Dermis microvascular lymphatic vessel endothelial cell (primary cell): ENCODE results near the gene NCKAP5. TPM values are rescaled to one million over a fixed set of nuclear protein-coding genes. Genes with fewer than 3 reads are reported as not detected.

Experiments used
- DNase-seq, 2 donors: peaks; one replicate each; pipeline versions ENCODE4 v3.0.0 to v3.0.0-alpha.2; 2010; ENCODE audit warnings: low read depth in 2 of 2
- total RNA-seq: library from RNA; depleted of rRNA; stranded (reverse); fragments of >200 nt; gene quantifications from 2 replicates; pipeline ENCODE4 v1.2.1, GENCODE V29; 2014

The NCKAP5 gene
- total RNA-seq, 1 donor from 2014 or later, result under 0.01 TPM

DNA sequence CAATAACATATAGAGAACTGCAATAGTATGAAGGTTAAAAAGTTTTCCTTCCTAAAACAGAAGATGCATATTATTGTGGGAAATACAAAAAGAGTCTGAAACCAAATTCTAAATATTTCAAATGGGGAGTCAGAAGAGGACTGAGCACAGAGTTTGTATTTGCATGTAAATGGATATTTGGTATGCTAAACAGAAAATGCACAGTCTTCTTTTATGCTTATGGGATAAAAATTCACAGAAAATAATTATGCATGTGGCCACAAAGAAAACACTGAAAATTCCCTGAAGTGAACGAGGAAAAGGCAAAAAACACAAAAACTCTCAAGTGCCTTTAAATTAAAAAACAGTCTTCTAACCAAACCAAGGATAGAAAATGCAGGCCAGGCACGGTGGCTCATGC is 142.7 kb downstream of the NCKAP5 start:
- no peak for DNase-seq

DNA sequence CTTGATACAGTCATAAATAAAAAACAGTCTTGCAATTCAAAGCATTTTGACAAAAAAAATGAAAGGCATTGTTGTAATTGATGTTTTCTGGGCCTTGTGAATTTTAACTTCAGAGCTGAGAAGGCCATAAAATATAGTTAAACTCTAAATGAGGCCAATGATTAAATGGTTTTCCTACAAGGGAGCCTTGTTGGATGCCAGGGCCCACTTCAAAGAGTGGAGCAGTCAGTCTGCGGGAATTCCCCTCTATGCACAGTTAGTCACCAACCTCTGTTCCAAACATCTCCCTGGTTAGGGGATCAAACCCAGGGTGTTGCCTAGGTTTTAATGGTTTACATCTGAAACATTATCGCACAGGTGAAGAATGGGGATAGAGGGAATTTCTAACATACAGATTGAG is 143.4 kb downstream of the NCKAP5 start:
- no peak for DNase-seq

DNA sequence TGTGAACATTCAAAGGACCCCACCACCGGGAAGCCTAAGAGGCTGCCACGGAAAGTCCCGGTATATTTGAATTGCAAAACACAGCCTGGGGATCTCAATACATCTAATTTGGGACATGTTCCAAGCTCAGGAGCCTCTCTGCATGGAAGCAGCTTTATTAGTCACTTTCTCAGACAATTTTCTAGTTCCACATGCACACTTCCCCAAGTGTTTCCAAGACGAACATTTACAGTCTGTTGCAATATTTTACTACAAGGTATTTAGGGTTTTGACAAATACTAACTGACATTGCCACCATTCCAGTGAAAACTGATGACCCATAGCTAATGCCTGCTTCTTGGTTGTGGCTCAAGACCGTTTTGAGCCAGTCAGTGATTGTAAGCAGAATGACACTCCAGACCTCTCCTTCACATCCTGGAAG is 145.3 kb downstream of the NCKAP5 start:
- no peak for DNase-seq

DNA sequence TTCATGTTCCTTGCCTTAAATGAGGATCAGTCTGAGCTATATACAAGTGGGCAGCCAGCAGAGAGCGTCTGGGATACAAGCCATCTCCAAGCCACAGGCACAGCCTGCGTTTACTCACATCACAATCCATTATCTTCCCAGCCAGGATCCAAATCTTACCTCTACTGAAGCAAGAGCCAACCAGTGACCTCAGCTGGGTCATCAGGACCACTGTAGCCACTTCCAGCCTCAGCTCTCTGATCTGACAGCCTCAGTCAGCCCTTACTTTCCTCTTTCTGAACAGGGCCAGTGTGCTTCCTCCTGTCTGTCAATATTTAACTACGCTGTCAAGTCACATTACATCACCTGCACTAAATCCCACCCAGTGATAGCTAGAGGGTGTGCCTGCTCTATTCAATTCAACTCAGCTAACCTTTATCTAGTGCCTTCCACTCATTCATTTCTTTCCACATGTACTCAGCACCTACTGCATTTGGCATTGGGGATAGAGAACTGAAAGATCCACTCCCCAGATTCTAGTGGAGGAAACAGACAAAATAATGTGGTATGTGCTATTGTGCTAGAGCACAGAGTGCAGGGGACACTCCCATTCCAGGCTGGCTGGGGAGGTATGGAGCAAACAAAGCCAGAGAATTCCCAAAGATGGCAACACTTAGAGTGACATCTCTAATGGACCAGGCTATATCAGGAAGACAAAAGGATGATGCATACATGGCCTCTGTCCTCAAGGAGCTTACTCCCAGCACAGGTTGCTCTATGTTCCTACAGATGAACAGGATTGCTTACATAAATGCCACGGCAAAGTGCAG is 146.5 kb downstream of the NCKAP5 start:
- DNase-seq, result no peak

DNA sequence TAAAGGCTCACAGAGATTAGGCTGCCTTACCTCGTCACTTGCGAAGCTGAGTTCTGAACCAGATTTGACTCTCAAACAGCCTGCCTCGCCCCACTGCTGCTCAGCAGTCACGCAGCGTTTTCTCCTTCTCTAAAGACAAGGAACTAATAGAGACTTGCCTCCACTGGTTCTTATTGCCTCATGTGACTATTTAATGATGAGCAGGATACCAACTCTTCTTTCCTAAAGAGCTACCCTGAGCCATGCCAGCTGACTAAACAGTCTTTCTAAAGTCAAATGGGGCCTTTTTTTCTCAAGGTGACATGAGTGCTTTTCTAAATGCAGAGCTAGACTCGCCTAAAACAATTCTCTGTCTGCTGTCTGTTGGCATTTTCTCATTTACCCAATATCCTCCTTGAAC is 147.5 kb downstream of the NCKAP5 start:
- no peak for DNase-seq

DNA sequence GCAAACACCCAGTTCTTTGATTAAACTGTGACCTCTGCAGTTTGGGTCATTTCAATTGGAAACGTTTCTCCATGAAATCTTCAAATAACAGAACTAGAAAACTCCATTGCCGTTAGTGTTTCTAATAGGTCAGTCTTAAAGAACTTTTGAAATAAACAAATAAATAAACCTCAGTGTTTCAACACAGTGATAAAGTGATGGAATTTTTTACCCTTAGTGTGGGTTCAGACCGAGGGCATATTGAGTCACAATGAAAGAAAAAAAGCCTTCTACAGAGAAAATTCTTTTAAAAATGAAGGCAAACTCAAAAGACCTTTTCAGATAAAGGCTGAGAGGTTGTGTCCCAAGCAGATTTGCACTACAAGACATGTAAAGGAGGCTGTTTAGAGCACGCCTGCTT is 149.6 kb downstream of the NCKAP5 start:
- no peak for DNase-seq

DNA sequence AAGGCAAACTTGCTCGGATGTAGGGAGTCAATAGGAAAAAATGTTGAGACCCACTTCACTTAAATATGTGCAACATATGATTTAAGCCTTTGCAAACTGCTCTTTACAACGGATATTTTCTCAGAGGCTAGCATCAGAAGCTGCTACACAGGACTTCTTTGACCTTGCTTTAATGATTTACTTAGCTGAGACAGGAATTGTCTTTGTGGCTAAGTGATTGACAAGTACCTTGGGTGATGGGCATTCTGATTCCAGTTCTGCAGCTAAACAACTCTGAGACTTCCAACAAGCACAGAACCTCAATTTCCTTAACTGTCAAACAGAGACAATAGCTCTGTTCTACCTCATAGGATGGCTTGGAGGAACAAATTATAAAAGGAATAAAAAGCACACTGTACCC is 150.2 kb downstream of the NCKAP5 start:
- no peak for DNase-seq

DNA sequence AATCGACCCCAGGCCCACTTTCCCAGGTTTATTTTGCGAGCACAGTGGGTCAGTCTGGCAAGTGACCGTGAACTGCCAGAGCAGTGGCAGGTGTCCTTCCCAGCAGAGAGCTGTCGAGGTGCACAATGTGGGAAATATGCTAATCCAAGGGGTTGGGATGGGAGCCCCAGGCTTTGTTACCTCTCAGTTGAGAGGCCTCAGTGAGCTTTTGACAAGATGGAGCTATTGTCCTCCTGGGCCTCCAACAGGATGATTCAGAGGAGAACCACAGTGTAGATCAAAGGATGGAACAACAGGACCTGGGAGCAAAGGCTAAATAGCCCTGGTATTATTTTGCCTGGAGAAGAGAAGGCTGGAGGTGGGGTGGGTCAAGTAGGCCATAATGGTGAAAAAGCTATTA is 150.8 kb downstream of the NCKAP5 start:
- no peak for DNase-seq

DNA sequence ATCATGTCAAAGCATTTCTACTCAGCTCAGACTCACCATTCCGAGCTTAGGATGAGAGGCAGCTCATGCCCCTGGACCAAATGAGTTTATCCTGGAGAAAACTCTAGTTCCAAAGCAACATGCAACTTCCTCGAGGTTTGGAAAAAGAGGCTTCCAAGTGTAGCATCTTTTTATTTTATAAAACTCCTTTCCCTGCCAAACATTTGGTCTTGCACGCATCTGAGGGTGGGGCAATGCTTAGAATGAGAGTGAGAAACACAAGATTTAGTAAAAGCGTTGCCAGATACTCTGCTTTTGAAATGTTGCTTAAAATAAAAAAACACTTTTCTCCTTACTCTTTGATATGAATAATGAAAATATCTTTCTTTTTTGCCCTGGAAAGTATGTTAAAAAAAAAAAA is 151.5 kb downstream of the NCKAP5 start:
- no peak for DNase-seq

DNA sequence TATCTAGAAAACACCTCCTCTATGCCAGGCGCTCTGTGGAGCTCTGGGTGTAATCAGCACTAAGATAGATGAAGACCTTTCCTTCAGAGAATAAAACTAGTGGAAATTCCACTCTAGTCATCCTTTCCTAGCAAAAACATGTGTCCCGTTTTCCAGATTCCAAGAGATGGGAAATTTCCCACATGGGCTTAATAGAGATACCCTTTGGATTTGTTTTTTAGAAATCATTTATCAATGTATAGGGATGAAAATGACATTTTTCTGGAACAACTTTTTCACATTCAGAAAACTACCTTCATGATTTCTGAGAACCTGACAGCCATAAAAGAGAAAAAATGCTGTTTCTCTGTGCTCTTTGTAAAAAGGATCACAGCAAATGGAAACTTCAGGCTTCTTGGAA is 152.1 kb downstream of the NCKAP5 start:
- no peak for DNase-seq

DNA sequence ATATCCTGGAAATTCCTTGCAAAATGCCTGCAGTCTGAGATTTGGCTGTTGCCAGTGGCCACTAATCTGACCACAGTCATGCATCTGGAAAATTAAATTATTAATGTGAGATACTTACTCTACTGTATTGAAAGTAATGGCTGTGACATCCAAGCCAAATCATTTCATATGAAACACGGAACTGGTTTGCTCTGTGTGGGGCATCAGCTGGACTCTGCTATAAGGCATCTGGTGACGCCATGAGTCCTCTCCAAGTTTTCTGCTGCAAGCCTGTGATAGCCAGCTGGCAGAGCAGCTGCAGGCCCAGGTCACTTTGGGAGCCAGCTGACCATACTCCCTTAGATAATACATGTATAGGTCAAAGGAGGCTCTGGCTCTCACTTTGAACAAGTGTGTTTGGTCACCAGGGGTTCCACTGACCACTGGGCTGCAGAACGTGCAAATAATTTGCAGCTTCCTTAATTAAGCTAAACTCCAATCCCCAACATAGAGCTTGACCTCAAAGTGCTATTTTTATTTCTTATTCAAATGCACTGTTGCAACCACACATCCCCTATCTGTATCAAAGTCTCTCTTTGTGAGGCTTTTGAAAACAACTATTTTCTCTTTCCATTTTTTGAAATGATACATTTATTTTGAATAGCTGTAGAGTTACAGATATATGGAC is 152.9 kb downstream of the NCKAP5 start:
- no peak for DNase-seq

DNA sequence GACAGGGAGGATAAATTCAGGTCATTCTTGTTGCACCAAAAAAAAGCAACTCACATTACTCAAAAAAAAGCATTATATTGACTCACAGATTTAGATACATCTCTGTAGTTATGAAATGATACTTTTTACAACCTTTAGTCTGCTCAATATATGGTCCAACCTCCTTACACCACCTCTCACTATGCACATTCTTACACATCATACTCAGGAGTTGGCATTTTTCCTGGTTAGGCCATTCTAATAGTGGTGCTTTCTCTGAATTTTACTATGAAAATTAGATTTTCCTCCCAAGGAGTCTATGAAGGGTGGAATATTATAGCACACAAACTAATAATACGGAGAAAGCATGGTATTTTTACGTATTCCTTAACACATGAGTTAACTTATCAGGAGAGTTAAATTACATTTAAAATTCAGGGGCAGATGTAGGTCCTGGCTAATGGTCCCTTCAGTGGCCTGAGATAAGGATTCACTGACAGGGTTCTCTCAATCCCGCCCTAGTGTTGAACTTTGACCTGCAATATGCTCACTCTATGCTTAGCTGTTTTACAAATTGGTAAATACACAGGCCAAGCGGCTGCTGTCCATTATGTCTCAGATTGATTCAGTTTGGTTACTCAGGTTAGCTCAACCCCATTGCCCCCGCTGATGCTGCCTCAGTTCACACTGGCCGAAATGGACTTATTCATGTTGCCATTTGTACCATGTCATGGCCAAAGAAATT is 153.6 kb downstream of the NCKAP5 start:
- no peak for DNase-seq

DNA sequence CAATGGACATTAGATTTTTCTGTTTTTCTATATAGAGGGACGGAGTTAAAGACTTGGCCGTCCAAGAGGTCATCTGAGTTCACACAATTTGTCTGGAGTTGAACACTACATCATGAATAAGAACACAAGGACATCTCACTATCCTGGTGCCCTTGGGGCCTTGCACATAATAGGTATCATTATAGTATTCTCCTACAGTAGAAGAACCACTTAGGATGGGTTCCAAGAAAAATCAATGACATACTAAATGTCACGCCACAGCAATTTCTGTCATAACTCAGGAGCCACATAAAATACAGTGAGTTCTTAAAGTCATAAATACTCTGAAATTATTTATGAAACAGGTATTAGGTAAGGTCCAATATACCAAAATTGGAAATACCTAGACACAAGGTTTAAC is 154.4 kb downstream of the NCKAP5 start:
- DNase-seq, result no peak

DNA sequence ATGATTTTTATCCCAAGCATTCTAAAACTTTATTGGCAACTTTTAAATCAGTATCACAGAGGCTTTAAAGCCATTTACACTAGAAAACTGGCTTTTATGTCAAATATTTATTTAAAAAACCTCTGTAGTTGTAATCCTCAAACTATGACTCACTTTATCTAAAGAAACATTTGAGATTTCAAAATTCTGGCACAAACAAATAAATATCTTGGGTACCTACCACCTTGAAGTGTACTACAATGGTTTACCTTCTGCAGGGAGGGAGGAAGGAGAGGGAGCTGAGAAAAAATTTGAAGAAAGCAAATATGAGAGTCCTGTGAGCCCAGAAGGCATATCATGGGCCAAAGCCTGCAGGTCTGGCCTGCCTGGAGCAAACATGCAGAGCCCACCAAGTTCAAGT is 155.6 kb downstream of the NCKAP5 start:
- no peak for DNase-seq

DNA sequence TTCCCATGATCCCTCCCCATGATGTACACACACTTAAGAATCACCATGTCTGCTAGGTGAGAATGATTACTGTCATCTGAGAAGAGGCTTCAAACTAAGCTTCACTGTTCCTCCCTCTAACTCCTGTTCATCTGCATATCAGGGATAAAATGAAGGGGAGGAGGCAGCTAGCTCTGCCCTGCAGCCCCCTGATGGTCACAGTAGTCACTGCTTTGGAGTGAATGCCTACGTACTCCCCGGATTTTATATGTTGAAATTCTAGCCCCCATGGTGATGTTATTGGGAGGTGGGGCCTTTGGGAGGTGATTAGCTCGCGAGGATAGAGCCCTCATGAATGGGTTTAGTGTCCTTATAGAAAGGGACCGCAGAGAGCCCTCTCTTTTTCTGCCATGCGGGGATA is 156.4 kb downstream of the NCKAP5 start:
- no peak for DNase-seq

DNA sequence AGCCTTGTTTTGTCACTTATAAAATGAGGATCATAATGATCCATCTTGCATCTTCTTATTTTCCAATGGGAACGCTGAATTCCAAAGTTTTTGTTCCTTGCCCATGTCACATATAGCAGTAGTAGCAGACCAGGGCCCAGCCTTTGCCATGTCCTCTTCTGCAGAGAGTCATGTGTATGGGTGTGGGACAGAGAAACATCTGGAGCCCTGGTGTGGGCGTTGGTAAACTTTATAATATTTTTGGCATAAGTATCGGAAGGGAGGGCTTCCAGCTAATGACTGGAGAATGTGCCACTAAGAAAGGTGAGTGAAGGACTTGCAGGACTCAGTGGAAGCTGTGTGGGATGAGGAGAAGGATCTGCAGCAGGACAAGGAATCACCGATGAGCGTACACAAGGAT is 157.2 kb downstream of the NCKAP5 start:
- DNase-seq, result no peak

DNA sequence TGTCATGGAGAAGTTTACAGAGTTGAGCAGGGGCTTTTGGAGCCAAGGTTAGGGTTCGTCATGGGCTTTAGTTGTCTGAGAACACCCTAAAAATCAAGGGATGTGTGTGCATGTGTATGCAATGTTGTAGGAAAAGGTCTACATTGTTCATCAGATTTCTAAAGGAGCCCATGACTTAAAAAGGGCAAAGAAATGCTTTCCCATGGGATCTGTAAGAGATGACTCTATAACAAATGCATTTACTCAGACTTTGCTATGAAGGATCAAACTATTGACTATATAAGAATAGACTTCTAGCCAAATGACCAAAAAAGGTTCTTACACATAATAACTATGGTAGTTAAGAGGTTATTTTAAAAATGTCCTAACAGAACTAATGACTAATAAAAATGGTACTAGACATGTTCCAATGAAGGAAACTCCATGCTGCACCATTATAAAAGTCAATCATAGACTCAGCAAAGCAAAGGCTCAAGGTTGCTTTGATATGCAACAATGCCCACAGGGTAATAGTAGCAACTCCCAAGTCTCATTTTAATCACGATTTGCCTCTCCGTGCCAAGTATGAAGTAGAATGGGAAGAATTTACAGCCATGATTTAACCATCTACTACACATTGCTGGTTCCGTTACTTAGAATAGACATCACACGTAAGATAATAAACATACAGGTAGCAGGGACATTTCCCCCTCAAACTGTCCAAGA is 158.5 kb downstream of the NCKAP5 start:
- DNase-seq, result no peak

DNA sequence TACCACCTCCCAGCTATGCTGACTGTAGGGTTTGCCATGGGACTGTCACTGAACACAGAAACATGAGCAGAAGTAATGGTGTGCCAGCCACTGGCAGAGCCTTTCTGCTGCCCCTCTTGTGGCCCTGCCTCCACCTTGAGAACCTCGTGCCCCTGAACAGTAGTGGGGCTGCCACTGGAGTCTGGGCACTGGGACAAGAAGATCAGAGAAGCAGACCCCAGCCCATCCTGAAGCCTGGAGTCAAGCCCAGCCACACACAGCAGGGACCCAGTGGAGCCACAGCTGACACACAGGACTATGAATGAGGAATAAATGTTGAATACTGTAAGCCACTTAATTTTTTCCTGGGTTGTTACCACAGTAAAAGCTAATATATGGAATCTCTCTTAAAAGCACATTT is 159.6 kb downstream of the NCKAP5 start:
- no peak for DNase-seq

DNA sequence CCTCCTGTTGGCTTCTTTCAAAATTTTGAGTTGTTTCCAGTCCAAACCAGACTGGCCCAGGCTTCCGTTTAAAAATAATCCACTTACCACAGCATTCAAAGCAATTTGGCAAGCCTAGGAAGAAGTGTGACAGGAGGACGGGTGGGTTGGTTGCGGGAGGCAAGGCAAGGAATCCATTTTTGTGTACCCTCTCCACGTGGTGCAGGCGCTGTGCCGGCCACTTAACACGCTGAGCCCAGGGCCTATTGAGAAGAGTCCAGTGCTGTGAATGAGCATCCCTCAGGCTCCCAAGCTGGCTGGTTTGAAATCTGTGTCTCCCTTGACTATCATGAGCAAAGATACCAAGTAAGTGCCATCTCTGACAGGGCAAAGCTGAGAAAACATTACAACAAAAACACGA is 160.9 kb downstream of the NCKAP5 start:
- no peak for DNase-seq

DNA sequence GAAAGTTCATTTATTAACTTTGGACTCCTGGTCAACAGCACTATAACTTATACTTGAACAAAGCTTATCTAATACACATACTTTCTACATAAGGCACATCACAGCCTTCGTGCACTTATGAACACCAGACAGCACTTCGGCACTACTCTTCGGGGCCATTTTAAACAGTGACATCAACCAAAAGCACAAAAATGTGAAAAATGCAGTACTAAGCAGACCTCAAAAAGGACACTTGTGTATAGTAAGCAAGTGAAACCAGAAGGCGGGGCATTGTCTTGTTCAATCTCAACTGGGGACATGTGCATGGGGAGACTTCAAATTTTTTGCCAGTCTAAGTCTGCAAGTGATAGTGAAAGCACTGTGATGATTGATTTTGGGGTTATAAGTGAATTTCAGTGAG is 163.0 kb downstream of the NCKAP5 start:
- DNase-seq, result no peak

DNA sequence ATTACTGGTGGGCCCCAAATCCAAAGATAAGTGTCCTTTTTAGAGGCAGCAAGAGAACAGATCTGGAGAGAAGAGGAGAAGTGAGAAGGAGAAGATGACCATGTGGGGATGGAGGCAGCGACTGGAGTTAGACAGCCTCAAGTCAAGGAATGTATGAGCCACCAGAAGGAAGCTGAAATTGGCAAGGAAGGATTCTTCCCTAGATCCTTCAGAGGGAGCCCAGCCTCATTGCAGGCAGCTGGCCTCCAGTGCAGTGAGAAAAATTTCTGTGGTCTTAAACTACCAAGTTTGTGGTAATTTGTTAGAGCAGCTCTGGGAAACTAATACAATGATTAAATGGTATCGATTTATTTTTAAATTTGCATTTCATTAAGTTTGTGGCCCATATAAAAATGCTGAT is 167.9 kb downstream of the NCKAP5 start:
- no peak for DNase-seq

DNA sequence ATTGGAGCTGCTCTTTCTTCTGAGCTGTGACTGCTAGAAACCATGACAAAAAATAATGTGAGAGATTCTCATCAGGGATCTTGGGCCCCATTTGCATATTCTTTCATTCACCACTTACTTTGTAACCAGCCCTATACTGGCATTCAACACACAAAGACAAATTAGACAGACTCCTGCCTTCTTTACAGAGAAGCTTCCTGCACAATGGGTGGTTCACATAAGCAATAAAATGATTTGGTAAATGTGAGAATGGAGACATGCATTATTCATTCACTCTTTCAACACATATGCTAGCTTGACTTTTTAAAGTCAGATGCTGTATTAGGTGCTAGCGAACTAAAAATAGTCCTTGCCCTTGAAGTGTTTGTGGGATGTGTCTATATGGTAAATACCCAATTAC is 174.4 kb downstream of the NCKAP5 start:
- no peak for DNase-seq
